Measurements from ENCODE around the gene STRN4.

STRN4 gene

DNA sequence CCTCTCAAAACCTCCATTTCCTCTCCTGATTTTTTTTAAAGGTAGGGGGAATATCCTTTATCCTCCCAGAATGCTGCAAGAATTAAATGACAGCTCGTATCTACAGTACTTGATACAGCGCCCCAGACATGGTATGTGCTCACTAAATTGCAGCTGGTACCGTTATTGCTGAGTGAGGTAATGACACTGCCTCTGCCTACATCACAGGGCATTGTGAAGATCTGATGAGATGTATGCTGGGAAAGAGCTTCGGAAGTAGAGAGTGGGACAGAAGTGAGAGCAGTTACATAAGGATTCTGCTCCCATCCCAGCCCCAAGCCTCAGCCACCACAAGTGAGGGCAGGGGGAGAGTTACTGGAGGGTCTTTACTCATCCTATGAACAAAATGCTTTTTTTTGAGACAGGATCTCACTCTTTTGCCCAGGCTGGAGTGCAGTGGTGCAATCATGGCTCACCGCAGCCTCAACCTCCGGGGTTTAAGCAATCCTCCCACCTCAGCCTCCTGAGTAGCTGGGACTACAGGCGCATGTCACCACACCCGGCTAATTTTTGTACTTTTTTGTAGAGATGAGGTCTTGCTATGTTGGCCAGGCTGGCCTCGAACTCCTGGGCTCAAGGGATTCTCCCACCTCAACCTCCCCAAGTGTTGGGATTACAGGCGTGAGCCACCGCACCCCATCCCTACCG is 2.1 kb downstream of the STRN4 start:
- no peak overlapping the region for H3K4me3 ChIP-seq (ENCODE audit: low read depth, low read length)

DNA sequence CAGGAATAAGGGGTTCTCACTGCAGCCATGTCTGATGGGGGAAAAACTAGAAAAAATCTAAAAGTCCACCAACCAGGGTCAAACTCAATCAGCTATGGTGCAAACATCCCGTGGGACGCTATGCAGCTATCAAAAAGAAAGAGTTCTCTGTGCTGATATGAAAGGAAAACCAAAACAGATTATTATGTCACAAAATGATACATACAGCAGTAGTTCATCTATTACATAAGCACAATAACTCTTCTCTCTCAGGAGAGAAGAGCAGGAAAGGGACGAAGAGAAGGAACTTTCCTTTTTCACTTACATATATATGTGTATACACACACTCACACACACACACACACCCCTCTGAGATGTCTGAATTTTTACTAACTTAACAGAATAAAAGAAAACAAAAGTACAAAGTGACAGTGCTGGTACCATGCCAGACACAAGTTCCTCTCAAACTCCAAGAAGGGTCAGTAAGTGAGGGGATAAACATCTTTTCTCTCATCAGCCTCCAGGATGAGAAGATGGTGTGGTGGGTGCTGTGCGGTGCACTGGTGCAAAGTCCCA is 3.2 kb downstream of the STRN4 start:
- H3K4me3 ChIP-seq (ENCODE audit: low read depth, low read length), result no peak overlapping the region

DNA sequence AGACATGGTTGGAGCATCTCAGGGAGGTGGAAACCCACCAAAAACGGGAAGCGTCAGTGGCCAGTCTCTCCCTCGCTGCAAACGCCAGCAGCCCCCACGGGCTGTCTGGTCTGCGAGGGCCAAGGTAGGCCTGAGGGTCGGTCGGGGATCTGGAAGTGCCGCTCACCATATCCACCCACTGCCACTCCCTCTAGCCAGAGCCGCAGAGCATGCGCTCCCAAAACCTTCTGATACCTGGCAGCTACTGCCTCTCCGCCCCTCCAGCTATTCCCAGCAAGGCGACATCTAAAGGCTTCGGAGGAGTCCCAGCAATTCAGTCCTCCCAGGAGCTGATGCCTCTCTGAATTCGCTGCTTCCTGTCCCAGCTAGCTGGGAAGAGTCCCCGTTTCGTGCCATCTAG is 4.8 kb downstream of the STRN4 start:
- no peak overlapping the region for H3K4me3 ChIP-seq (ENCODE audit: low read depth, low read length)

DNA sequence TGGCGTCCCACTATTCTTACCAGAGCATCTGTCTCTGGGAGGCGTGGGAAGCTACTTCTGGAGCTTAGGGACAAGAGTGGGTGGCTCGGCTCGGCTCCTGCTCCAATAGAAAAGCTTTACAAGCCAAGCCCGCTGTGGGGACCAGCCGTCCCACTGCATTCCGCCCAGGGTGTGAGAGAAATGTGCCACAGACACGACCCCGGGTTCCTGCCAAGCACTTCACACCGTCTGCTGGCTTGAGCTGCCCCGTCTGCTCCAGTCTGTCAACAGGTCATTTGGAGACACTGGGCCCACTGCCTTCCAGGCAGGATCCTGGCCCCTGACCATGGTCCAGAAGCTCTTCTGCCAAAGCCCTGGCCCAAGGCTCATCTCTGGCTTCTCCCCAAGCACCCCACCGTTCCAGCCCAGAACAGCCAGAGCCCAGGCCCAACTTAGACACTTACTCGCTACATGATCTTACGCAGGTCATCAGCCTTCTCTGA is 6.9 kb downstream of the STRN4 start:
- no peak overlapping the region for H3K4me3 ChIP-seq (ENCODE audit: low read depth, low read length)

DNA sequence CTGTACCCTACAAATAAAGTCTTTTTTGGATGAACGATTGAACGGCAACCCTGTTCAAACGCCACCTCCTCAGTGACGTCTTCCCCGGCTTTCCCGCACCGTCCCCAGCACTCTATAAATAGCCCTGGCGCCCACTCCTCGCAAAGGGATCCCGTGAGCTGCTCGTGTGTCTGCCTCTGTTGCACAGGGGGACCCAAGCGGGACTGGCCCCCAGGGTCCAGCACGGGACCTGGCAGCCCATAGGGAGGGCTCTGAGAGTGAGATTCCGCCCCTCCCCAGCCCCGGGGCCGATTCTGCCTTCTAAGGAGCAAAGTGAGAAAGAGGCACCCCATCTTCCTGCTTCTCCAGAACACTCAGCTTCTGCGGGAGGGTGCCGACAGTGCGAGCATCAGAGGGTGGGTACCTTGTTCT is 8.5 kb downstream of the STRN4 start:
- no peak overlapping the region for H3K4me3 ChIP-seq (ENCODE audit: low read depth, low read length)

DNA sequence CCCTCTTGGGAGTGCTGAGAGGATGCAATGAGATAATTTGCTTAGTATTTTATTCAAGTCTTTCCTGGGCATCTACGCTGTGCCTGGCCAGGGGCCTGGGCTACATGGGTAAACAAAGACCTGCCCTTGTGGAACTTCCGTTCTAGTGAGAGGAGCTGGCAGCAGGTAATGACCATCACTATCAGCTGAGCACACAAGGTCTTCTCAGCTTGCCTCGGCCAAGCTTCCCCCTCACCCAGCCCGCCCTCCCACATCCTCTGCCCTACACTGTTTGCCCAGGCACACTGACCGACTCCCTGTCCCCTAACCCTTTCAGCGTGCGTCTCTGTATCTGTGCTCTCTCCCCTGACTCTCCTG is 9.0 kb downstream of the STRN4 start:
- no peak overlapping the region for H3K4me3 ChIP-seq (ENCODE audit: low read depth, low read length)

DNA sequence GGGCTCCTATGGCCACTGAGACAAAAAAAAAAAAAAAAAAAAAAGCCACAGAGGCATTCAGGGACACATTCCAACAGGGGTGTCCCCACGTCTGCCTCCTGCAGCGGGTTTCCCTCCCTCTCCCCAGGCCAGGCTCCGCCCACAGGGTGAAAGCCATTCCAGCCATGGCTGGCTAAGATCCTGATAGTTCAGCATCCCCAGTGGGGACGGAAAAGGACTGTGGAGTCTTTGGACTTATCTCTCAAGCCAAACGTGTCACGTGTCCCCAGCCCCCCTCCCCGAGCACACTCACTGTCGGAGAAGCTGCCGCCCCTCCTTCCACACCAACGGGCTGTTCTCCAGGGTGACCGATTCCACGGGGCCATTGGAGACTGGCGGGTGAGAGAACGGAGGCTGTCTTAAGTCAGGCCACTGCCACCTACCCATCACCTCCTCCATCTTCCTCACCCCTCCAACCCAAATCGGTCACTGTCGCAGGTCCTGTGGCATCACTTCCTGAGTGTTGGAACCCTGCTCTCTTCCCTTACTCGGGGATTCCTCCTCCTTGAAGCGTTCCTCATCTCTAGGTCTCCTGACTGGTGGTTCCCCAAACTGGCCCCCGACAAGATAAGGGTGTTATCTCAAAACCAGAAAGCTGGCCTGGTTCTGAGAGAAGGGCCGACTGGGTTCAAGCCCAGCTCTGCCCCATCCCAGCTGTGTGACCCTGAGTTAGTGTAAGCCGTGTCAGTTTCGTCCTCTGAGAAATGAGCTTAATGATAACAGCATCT is 9.5 kb downstream of the STRN4 start:
- no peak overlapping the region for H3K4me3 ChIP-seq (ENCODE audit: low read depth, low read length)

DNA sequence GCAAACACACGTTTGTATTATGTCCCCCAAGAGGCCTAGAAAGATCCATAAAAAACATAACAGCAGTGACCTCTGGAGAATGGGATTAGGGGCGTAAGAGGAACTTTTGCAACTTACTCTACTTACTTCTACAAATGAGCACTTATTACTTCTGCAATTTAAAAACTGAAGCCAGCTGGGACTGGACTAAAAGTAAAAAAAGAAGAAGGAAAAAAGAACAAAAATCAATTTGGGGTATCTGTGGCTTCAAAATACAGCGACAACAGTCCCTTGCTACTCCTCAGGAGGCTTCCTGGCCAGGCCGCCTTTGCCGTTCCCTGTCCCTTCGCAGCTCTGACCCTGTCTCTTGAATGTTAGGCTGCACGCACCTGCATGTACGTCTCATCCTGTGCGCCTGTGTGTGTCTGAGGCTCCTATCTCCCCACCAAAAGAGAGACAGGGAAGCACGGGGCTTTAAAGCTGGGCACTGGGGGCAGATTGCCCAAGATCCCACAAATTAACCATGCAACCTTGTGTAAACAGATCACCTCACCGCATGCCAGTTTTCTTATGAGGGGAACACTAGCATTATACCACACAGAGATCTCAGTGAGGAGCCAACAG is 12.5 kb downstream of the STRN4 start:
- H3K4me3 ChIP-seq (ENCODE audit: low read depth, low read length), result no peak overlapping the region

DNA sequence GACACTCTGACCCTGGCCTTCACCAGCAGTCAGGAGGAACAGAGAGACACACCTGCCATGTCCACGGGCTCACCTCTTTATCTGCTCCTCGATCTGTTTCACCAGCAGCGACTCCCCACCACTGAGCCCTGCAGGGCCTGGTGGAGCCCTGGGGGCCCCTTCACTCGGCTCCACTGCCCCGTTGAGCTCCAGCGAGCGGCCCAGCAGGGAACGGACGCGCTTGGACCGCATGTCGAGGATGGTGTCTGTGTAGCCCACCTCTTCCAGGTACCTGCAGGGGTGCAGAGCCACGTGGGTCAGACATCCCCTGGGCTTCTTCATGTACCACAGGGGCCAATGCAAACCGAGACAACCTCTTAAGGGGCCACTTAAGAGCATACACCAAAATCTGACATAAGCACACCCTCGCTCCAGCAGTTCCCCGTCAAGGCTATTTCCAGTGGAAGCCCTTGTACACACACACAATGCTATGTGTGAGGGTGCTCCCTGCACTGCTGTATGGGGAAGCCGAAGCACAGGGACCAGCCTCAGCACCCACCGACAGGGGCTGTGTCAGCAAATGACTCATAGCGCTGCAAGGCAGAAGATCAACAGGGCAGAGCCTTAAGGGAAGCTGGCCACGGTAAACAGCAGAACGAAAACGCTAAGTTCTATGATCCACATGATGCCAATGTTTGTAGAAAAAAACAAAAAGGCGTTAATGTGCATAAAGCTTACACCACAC is 13.1 kb downstream of the STRN4 start:
- no peak overlapping the region for H3K4me3 ChIP-seq (ENCODE audit: low read depth, low read length)

DNA sequence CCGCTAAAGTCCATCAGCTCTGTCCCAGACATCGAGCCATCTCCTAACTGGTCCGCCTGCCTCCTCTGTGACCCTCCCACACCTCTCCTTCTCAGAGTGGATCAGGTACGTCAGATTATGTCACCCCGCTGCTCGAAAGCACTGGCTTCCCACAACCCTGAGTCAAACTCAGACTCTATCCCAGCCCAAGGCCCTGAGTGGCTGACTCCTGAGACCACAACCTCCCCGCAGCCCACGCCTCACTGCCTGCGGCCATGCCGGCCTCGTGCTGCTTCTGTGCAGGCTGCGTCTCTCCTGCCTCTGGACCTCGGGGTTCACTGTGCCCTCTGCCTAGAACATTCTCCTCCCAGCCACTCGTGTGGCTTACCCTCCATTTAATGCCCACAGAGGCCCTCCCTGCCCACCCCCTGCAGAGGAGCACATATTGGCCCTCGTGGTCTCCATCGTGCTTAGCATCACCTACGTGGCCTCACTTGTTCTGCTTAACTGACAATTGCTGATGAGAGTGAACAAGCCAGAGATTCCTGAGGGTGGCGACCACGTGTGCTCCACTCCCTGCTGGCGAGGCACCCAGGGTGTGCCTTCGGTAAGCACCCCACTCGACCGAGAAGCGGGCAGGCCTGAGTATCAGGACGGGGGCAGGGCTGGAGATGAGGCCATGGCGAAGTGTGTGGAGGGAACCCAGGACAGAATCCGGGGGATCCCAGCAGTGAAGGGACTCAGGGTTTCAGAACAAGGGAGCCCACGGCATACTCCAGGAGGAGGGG is 13.9 kb downstream of the STRN4 start:
- H3K4me3 ChIP-seq (ENCODE audit: low read depth, low read length), result no peak overlapping the region

DNA sequence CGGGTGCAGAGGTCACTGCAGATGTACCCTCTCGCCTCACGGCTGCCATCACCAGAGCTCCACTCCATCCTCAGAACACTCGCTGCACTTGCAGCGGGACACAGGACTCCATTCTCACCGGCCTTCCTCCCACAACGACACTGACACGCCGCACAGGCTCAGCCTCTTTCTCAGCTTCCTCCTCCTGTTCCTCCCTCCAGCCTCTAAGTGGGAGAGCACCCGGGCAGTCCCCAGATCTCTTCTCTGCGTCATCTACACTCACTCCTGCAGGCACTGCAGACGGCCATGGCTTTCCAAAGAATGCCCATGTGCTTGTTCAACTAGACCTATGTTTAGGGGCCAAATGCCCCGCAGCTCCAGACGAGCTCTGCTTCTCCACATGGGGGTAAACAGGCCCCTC is 14.7 kb downstream of the STRN4 start:
- no peak overlapping the region for H3K4me3 ChIP-seq (ENCODE audit: low read depth, low read length)

DNA sequence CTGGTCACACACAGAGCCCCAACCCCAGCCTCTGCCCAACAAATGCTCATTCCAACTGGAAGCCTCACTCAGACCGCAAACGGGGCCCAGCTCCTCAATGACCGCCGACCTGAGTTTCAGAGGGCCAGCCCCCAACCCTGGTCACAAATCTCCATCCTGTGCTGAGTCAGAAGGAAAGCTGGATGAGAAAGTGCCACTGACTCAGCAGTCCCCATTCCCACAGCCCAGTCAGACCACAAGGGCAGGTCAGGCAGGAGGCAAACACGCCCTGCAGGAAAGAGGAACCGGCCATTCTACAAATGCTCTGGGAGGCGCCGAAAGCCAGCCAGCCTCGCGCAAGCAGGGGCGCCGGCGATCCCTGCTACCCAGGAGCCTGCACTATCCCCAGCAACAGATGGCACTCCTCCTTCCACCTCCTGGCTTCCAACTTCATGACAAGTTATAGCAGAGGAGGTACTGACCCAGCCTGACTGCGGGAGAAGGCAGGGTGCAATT is 15.2 kb downstream of the STRN4 start:
- H3K4me3 ChIP-seq (ENCODE audit: low read depth, low read length), result no peak overlapping the region

DNA sequence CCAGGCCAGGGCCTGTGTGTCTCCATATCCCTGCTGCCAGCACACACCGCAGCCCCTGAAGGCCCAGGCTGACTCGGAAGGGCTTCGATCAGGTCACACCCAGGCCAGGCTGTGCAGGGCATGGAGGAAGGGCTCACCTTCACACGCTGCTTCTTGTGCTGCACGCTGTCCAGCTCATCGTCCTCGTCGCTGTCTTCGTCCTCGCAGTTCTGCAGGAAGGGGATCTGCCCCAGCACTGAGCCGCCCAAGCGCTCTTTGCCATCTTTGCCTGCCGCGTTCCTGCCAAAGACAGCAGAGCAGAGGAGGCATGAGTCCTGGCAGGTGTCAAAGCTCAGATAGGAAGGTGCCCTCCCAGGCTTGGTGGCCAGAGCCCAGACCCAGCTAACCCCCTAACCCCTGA is 15.7 kb downstream of the STRN4 start:
- no peak overlapping the region for H3K4me3 ChIP-seq (ENCODE audit: low read depth, low read length)

DNA sequence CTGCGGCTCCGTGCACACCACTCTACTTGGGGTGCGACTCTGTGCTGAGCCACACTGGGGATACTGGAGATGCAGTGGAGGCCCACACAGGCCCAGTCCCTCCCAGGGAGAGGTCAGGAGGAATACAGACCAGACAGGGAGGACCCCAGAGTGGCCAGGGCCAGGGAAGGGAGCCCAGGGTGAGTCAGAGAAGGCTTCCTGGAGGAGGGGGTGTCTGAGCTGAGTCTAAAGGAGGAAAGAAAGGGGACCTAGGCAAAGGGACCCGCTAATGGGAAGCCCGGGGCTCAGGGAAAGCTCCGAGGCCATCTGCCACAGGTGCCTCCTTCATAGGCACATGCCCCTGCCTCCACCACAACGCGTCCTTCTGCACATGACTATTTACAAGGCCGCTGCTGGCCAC is 16.1 kb downstream of the STRN4 start:
- no peak overlapping the region for H3K4me3 ChIP-seq (ENCODE audit: low read depth, low read length)

DNA sequence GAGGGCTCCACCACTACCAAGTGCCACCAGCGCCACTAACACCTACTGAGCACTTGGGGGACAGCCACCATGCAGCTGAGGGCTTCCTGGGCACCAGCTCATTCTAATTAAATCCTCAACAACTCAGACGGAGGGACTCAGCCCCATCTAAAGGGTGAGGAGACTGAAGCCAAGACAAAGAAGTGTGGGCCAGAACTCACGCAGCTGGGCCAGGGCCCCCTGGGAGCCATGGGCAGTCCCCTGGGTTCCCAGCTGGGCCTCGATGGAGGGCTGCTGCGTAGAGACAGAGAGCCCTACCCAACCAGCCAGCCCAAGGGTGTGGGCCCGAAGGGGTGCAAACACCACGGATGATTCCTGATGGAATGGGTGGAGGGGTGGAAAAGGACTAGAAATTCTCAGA is 16.6 kb downstream of the STRN4 start:
- no peak overlapping the region for H3K4me3 ChIP-seq (ENCODE audit: low read depth, low read length)

DNA sequence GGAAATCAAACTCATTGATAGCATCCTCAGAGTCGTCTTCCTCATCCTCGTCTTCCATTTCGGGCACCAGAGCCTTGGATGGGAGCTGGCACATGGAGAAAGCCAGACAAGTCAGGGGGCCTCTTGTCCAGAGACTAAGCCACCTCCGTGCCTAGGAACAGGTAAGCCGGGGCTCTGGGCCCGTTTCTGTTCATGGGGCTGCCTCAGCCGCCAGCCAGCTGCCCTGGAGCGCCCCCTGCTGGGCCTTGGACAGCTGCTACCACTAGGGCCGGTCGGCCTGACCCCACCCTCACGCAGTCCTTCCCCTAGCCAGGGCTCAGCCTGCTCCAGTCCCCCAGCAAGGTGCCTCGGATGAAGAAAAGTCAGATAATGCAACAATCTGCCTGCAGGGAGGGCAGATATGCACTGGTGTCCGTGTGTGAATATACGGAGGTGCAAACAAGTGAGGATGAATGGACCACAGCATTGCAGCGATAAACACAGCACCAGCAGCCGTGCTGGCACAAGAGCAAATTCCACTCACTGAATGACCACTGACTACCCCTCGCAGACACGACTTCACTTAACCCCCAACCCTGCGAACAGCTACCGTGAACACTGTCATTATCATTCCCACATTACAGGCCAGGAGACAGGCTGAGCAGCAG is 17.4 kb downstream of the STRN4 start:
- no peak overlapping the region for H3K4me3 ChIP-seq (ENCODE audit: low read depth, low read length)

DNA sequence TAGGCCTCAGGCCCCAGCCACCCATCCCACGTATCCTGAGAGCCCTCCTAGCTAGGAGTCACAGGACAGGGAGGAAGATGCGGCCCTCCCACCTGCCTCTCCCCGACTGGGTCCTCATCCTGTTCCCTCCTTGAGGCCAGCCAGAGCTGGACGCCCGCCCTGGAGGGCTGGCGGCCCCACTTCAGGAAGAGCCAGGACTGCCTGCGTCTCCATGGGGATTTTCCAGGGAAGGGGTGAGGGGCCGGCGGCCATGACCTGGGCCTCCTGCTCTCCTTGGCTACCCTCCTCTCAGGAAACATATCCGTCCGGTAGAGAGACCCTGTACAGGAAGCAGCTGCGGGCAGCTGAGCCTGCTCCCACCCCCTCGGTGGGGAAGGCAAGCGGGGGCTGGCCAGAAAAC is 18.0 kb downstream of the STRN4 start:
- no peak overlapping the region for H3K4me3 ChIP-seq (ENCODE audit: low read depth, low read length)

DNA sequence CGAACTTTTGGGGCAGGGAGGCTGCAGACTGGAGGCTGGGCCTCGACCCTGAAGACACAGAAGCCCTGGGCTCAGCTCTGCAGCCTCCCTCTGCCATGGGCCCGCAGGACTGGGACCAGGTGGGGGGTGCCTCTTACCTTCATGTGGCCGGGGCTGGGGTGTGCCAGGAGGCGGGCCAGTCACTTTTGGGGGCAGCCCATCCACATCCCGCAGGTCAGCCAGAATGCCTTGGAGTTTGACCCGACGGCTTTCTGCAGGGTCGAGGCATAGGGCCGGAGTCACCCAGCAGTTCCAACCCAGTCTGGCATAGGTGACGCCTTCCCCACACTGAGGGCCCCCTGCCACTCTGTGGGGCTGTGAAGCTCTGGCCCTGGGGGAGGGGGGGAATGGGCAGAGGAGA is 18.5 kb downstream of the STRN4 start:
- H3K4me3 ChIP-seq (ENCODE audit: low read depth, low read length), result no peak overlapping the region

DNA sequence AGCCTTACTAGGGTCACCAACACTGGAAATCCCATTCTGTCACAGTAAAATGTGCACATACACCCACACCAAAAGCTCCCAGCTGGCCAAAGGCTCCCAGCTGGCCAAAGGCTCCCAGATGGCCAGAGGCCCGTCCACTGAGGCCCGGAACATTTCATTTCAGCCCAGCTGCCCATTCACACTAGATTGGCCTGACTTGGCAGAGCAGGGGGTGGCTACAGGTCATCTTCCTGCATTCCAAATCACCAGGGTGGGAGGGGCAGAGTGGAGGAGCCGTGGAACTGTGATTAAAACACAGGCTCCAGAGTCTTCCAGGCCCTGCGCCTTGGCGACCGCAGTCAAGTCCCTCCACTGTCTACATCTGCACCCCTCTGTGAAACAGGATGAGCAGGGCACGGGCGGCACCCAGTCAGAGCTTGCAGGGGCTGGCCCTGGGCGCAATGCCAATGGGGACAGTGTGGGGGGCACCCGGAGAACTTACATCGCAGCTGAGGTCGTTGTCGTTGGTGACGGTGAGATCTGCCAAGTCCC is 19.2 kb downstream of the STRN4 start:
- H3K4me3 ChIP-seq (ENCODE audit: low read depth, low read length), result no peak overlapping the region

DNA sequence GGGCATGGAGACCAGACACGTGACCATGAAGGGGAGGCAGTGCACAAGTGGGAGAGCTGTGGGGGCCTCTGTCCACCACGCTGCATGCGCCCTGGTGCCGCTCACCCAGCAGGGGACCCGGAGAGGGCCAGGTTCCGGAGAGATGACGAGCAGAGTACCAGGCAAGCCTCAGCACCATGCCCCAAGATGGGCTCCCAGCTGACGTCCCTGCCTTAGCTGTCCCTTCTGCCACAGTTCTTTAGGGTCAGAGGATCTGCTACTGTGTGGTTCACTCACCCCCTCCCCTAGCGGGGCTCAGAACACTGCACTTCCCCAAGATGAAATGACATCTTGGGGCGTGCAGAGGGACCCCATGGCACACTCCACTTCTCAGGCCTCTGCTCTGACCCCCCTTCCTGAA is 19.7 kb downstream of the STRN4 start:
- H3K4me3 ChIP-seq (ENCODE audit: low read depth, low read length), result no peak overlapping the region

Data from iPS-11a (cell line).